HepG2 (cell line): ENCODE results near the gene MRI1. TPM values are rescaled to one million over a fixed set of nuclear protein-coding genes. Genes with fewer than 3 reads are reported as not detected.

Experiments
- ATF4 ChIP-seq, 2 experiments: fragments of 450-650 bp in 1 of 2; sonication (generic) in 1 of 2; formaldehyde crosslinking; IDR thresholded peaks; 2 replicates each; pipeline versions ENCODE4 v1.5.0 to v1.8.0; 2020 to 2022; ENCODE audit warnings: mild to moderate bottlenecking in 1 of 2, missing genetic modification reagents in 1 of 2
- EHMT2 ChIP-seq: fragments of 200-600 bp; sonication (generic); IDR thresholded peaks from 2 replicates; pipeline ENCODE4 v1.7.0; 2017; ENCODE audit warnings: antibody characterized with exemption, low read depth, low read length, borderline replicate concordance
- FOXO1 ChIP-seq: sonication (generic); formaldehyde crosslinking; IDR thresholded peaks from 2 replicates; pipeline ENCODE4 v1.4.0; 2020; ENCODE audit warnings: missing genetic modification reagents
- HINFP ChIP-seq: sonication (generic); formaldehyde crosslinking; IDR thresholded peaks from 2 replicates; pipeline ENCODE4 v1.4.0; 2020; ENCODE audit warnings: low read depth, mild to moderate bottlenecking, missing genetic modification reagents
- HNRNPLL ChIP-seq: fragments of 200-400 bp; formaldehyde crosslinking; IDR thresholded peaks from 2 replicates; pipeline ENCODE4 v1.6.1; 2017; ENCODE audit warnings: mild to moderate bottlenecking, low read depth, low read length; ENCODE audit not compliant: poor library complexity, severe bottlenecking
- ISX ChIP-seq: sonication (generic); formaldehyde crosslinking; conservative IDR thresholded peaks from 2 replicates; pipeline ENCODE4 v1.5.0; 2020; ENCODE audit warnings: missing genetic modification reagents
- JARID2 ChIP-seq: sonication (generic); formaldehyde crosslinking; IDR thresholded peaks from 2 replicates; pipeline ENCODE4 v1.8.1; 2023; ENCODE audit warnings: missing genetic modification reagents, inconsistent platforms; ENCODE audit not compliant: insufficient replicate concordance
- KLF11 ChIP-seq: IDR thresholded peaks from 2 replicates; pipeline ENCODE4 v1.6.1; 2016; ENCODE audit warnings: missing compliant biosample characterization
- NBN ChIP-seq: fragments of 450-650 bp; conservative IDR thresholded peaks from 2 replicates; pipeline ENCODE4 v1.6.1; 2017
- PBX2 ChIP-seq: IDR thresholded peaks from 2 replicates; pipeline ENCODE4 v1.6.1; 2016; ENCODE audit warnings: control low read depth
- PHB2 ChIP-seq: fragments of 450-650 bp; IDR thresholded peaks from 2 replicates; pipeline ENCODE4 v1.6.1; 2018; ENCODE audit not compliant: partially characterized antibody
- PHF5A ChIP-seq: IDR thresholded peaks from one replicate; pipeline ENCODE4 v1.6.1; 2018; ENCODE audit warnings: low read depth, missing genetic modification reagents; ENCODE audit not compliant: unreplicated experiment
- SETDB1 ChIP-seq: sonication (generic); formaldehyde crosslinking; IDR thresholded peaks from 2 replicates; pipeline ENCODE4 v1.5.1; 2020; ENCODE audit warnings: missing genetic modification reagents, mild to moderate bottlenecking, borderline replicate concordance
- SKIL ChIP-seq: sonication (generic); formaldehyde crosslinking; IDR thresholded peaks from 2 replicates; pipeline ENCODE4 v1.8.0; 2022; ENCODE audit warnings: missing genetic modification reagents, mild to moderate bottlenecking, moderate library complexity, borderline replicate concordance
- STAG1 ChIP-seq: sonication (generic); formaldehyde crosslinking; IDR thresholded peaks from 2 replicates; pipeline ENCODE4 v1.4.0; 2020; ENCODE audit warnings: missing genetic modification reagents
- TFE3 ChIP-seq: IDR thresholded peaks from 2 replicates; pipeline ENCODE4 v1.6.1; 2016
- TRIM24 ChIP-seq: sonication (generic); formaldehyde crosslinking; IDR thresholded peaks from 2 replicates; pipeline ENCODE4 v1.8.0; 2022; ENCODE audit warnings: mild to moderate bottlenecking, missing genetic modification reagents
- ZBTB1 ChIP-seq: sonication (generic); formaldehyde crosslinking; IDR thresholded peaks from 2 replicates; pipeline ENCODE4 v1.4.0; 2020; ENCODE audit warnings: missing genetic modification reagents, borderline replicate concordance
- ZIK1 ChIP-seq: sonication (generic); formaldehyde crosslinking; IDR thresholded peaks from 2 replicates; pipeline ENCODE4 v1.5.0; 2020; ENCODE audit warnings: mild to moderate bottlenecking, low read depth, missing genetic modification reagents, borderline replicate concordance
- ZNF264 ChIP-seq: sonication (generic); formaldehyde crosslinking; IDR thresholded peaks from 2 replicates; pipeline ENCODE4 v1.4.0; 2020; ENCODE audit warnings: missing genetic modification reagents
- ZNF713 ChIP-seq: sonication (generic); formaldehyde crosslinking; IDR thresholded peaks from 2 replicates; pipeline ENCODE4 v1.4.0; 2020; ENCODE audit warnings: mild to moderate bottlenecking, missing genetic modification reagents
- ZNF746 ChIP-seq: sonication (generic); formaldehyde crosslinking; IDR thresholded peaks from 2 replicates; pipeline ENCODE4 v1.8.0; 2022; ENCODE audit warnings: mild to moderate bottlenecking, missing genetic modification reagents
- ZNF850 ChIP-seq: sonication (generic); formaldehyde crosslinking; conservative IDR thresholded peaks from 2 replicates; pipeline ENCODE4 v1.9.0; 2021; ENCODE audit warnings: mild to moderate bottlenecking, missing genetic modification reagents
- polyA plus RNA-seq, 8 experiments: library from polyadenylated mRNA; depleted of rRNA in 3 of 8; stranded (reverse) in 7 of 8; unstranded in 1 of 8; fragments of >200 nt; fragmentation: Illumina TruSeq in 4 of 8; extraction: Trizol in 4 of 8; gene quantifications; 2 replicates each; pipeline versions ENCODE4 v1.2.1 to v1.2.3, GENCODE V29; 2011 to 2016; ENCODE audit warnings: low read depth in 4 of 8, missing spikeins in 1 of 8, mixed read lengths in 1 of 8; ENCODE audit not compliant: insufficient read depth in 1 of 8
- total RNA-seq, 5 experiments: library from RNA; depleted of rRNA; stranded (reverse); fragments of >200 nt; fragmentation: Illumina TruSeq; extraction: Trizol; gene quantifications; 2 replicates each; pipeline ENCODE4 v1.2.3, GENCODE V29; 2016; ENCODE audit warnings: low read depth in 1 of 5

MRI1 gene
- total and polyA plus RNA-seq, 2 of the 13 experiments (the other 11 are each of a cell fraction or from before 2014, with no cell fraction given) = 20.1 to 20.6 TPM

GRCh38 chr19:13731147-13731964, 33.0 kb upstream of the MRI1 start (continued):
- no peak for TF ChIP-seq ZIK1 (CRISPR knock-in tag)
- 0 out of 2 replicates have a peak, but pooled peaks have one; percentile 38 for TF ChIP-seq FOXO1 (CRISPR knock-in tag)
- no peak for TF ChIP-seq PHB2
- TF ChIP-seq TRIM24 (CRISPR knock-in tag) = no peak
- TF ChIP-seq ATF4 (CRISPR knock-in tag; IDR thresholded peaks at IDR 0.05) = no peak
- no peak for TF ChIP-seq ISX
- no peak for TF ChIP-seq PBX2 (CRISPR knock-in tag)
- TF ChIP-seq JARID2 (CRISPR knock-in tag) = peak; percentile 48
- no peak for TF ChIP-seq ZBTB1 (CRISPR knock-in tag)
- no peak for TF ChIP-seq SETDB1 (CRISPR knock-in tag)
- TF ChIP-seq NBN = no peak
- no peak for TF ChIP-seq PHF5A (CRISPR knock-in tag)
- no peak for TF ChIP-seq SKIL (CRISPR knock-in tag)
- TF ChIP-seq EHMT2 = no peak
- TF ChIP-seq TFE3 = 0 out of 2 replicates have a peak, but pooled peaks have one; percentile 21
- TF ChIP-seq ZNF850 = no peak
- TF ChIP-seq KLF11 (CRISPR knock-in tag) = 0 out of 2 replicates have a peak, but pooled peaks have one; percentile 51
- TF ChIP-seq ZNF264 = peak; percentile 83
- TF ChIP-seq HINFP (CRISPR knock-in tag) = no peak
- peak; percentile 14; the same call in 1 of the 2 replicates for TF ChIP-seq STAG1 (CRISPR knock-in tag)
- TF ChIP-seq ZNF746 (CRISPR knock-in tag) = no peak
- TF ChIP-seq ZNF713 (CRISPR knock-in tag) = no peak
- TF ChIP-seq HNRNPLL = peak; percentile 90
